Stomach (tissue), 9 donors: ENCODE measurements around the gene PLEKHG2. TPM values are rescaled to one million over a fixed set of nuclear protein-coding genes. Genes with fewer than 3 reads are reported as not detected.
A peak's percentile ranks its signal among the peaks of the same experiment; 100 is the strongest.

Source experiments
- DNase-seq, 2 donors: peaks; one replicate each; pipeline versions ENCODE4 v3.0.0 to v3.0.0-alpha.2; 2013 to 2019
- H3K27ac ChIP-seq, 5 donors: fragments of 200-600 bp in 4 of 5; sonication (generic) in 4 of 5; one replicate each; pipeline ENCODE4 v1.5.1; 2013 to 2019; ENCODE audit warnings: mild to moderate bottlenecking in 1 of 5, moderate library complexity in 1 of 5
- H3K27me3 ChIP-seq, 3 donors: fragments of 200-600 bp; sonication (generic); one replicate each; pipeline ENCODE4 v1.5.1; 2017 to 2019; ENCODE audit warnings: mixed run types in 1 of 3
- H3K36me3 ChIP-seq, 4 donors: fragments of 200-600 bp; sonication (generic); 1 replicate in 3 of 4; 2 replicates in 1 of 4; pipeline ENCODE4 v1.5.1; 2016 to 2019
- H3K4me1 ChIP-seq, 4 donors: fragments of 200-600 bp; sonication (generic); one replicate each; pipeline ENCODE4 v1.5.1; 2016 to 2019
- H3K4me3 ChIP-seq, 4 donors: fragments of 200-600 bp; sonication (generic) in 3 of 4; one replicate each; pipeline ENCODE4 v1.5.1; 2016 to 2019; ENCODE audit warnings: mild to moderate bottlenecking in 1 of 4
- H3K9me3 ChIP-seq, 4 donors: fragments of 200-600 bp; sonication (generic); one replicate each; pipeline ENCODE4 v1.5.1; 2016 to 2019
- CTCF ChIP-seq, 7 experiments: fragments of 450-650 bp in 4 of 7; fragments of 200-600 bp in 3 of 7; sonication (generic) in 3 of 7; IDR thresholded peaks; one replicate each; pipeline ENCODE4 v1.5.1; 2016 to 2019; ENCODE audit warnings: antibody characterized with exemption in 7 of 7, control low read depth in 2 of 7, mild to moderate bottlenecking in 1 of 7
- EP300 ChIP-seq: sonication (generic); formaldehyde crosslinking; IDR thresholded peaks from one replicate; pipeline ENCODE4 v1.6.1; 2017; ENCODE audit warnings: antibody characterized with exemption
- POLR2A ChIP-seq, 4 donors: fragments of 450-650 bp; IDR thresholded peaks; one replicate each; pipeline ENCODE4 v1.6.1; 2016; ENCODE audit warnings: antibody characterized with exemption in 4 of 4, control low read depth in 2 of 4, mild to moderate bottlenecking in 1 of 4, moderate library complexity in 1 of 4
- POLR2AphosphoS5 ChIP-seq, 3 donors: sonication (generic); formaldehyde crosslinking; IDR thresholded peaks; one replicate each; pipeline ENCODE4 v1.6.1; 2016; ENCODE audit warnings: antibody characterized with exemption in 3 of 3
- WGBS, 5 donors: extraction: QIAGEN DNeasy Blood & Tissue Kit in 3 of 5; methylation state at CpG; one replicate each; pipeline versions ENCODE4 v1.1.5 to v1.1.7; 2013 to 2018; 5-methylcytosine and 5-hydroxymethylcytosine counted together
- intact Hi-C: fragments of 100-400 bp; cut with DNase I; formaldehyde crosslinking; loops from one replicate; pipeline ENCODE4 v1.15.1; 2023; ENCODE audit warnings: low total_unique reads
- polyA plus RNA-seq, 3 donors: library from polyadenylated mRNA; stranded (reverse); fragments of 200-250 nt; gene quantifications; one replicate each; pipeline ENCODE4 v1.2.3, GENCODE V29; 2013
- small RNA-seq, 4 donors: library from RNA; depleted of rRNA; stranded (forward); fragments of <200 nt; gene quantifications; one replicate each; pipeline ENCODE3, GENCODE V24; 2016
- total RNA-seq, 5 donors: library from RNA; depleted of rRNA; stranded (reverse); fragments of >200 nt; gene quantifications; one replicate each; pipeline versions ENCODE4 v1.1.0 to v1.2.3, GENCODE V29; 2014 to 2016
- donor health status: healthy with polysubstance abuse.
- donor health status: Bipolar disorder and iron deficiency.
- donor health status: healthy.

PLEKHG2 gene
- total and polyA plus RNA-seq, 8 donors = 1.4 to 20.2 (median 7.2) TPM

GRCh38 chr19:39473443-39473960 is 61.0 kb downstream of the PLEKHG2 start:
- Histone ChIP-seq H3K27me3 (no peaks in the 10 kb centered on the region), H3K4me1 (peaks cover 0 to 5% (median 0%) of the 10 kb centered on the region in 4 donors), H3K36me3 (peaks cover 73 to 92% (median 87%) of the 10 kb centered on the region in 4 donors), H3K9me3 (no peaks in the 10 kb centered on the region), H3K27ac (peak overlapping the region in 1 of 5 donors; percentile 13), H3K4me3 (no peak overlapping the region)
- TF ChIP-seq POLR2AphosphoS5 (IDR thresholded peaks at IDR 0.05) = no peak
- no peak for TF ChIP-seq CTCF (IDR thresholded peaks at IDR 0.05)
- TF ChIP-seq POLR2A (IDR thresholded peaks at IDR 0.05) = no peak
- no peak for TF ChIP-seq EP300
- 77 to 89% (median 82%) methylated on average over 9 to 11 of the region's 11 CpGs for WGBS, 5 donors
- intact Hi-C loops = loop anchor here (10.0 kb wide), 1 partner anchor 61 kb away; the partner anchor contains the start of gene EID2B
- DNase-seq = no peak

GRCh38 chr19:39474139-39474620 is 61.7 kb downstream of the PLEKHG2 start:
- peak; percentile 52 to 80 for DNase-seq
- Histone ChIP-seq H3K36me3 (peaks cover 67 to 86% (median 80%) of the 10 kb centered on the region in 4 donors), H3K4me3 (no peak overlapping the region), H3K27me3 (no peaks in the 10 kb centered on the region), H3K4me1 (peaks cover 0 to 5% (median 0%) of the 10 kb centered on the region in 4 donors), H3K27ac (peak overlapping the region in 1 of 5 donors; percentile 13), H3K9me3 (no peaks in the 10 kb centered on the region)
- WGBS, 5 donors = 48 to 51% (median 51%) methylated on average over 7 to 9 of the region's 9 CpGs
- peak in 5 of 7 experiments; percentile 52 to 79 (median 76) for TF ChIP-seq CTCF (IDR thresholded peaks at IDR 0.05)
- no peak for TF ChIP-seq EP300
- intact Hi-C loops = loop anchor here (10.0 kb wide), 1 partner anchor 61 kb away; the partner anchor contains the start of gene EID2B

DNA sequence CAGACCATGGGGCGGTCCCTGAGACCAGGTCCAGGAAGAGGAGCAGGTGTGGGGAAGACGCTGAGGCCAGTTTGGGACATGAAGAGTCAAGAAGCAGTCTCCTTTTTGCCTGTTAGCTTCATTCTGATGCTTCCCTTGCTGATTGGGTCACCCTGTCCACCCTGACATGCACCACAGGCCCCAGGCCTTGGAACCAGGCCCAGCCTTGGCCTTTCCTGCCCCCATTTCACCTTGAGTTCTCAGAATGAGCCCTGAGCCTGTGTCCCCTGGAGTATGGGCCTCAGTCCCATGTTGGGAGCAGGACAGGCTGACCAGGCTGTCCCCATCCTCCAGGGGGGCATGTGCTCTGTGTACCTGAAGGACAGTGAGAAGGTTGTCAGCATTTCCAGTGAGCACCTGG is 63.3 kb downstream of the PLEKHG2 start:
- 87 to 100% (median 96%) methylated on average over 2 of the region's 2 CpGs for WGBS, 5 donors
- intact Hi-C loops = loop anchor here (10.0 kb wide), 1 partner anchor 59 kb away; the partner anchor contains the start of gene EID2B
- Histone ChIP-seq H3K27ac (no peak overlapping the region), H3K9me3 (no peaks in the 10 kb centered on the region), H3K27me3 (no peaks in the 10 kb centered on the region), H3K4me1 (peaks cover 6 to 10% (median 9%) of the 10 kb centered on the region in 4 donors), H3K36me3 (peaks cover 51 to 70% (median 65%) of the 10 kb centered on the region in 4 donors), H3K4me3 (no peak overlapping the region)
- TF ChIP-seq CTCF (IDR thresholded peaks at IDR 0.05) = no peak
- no peak for TF ChIP-seq EP300
- DNase-seq = no peak

Small RNA genes within 50 kb of the gene (small RNA-seq; reads per million reads assigned to genes)
- gene MIR4530 (0 reads per million in 4 donors), gene RN7SL566P (0 reads per million in 4 donors)

Other genes with a start within 250 kb of the PLEKHG2 start
- gene NCCRP1, start 215.7 kb upstream of the PLEKHG2 start, total RNA-seq = not detected
- gene NCCRP1, start 215.7 kb upstream of the PLEKHG2 start, polyA plus RNA-seq = 10 to 100 TPM in 1 of 3 donors, under 1 TPM in 1, not detected in 1; 0.37 to 40.6 TPM
- not detected for gene SYCN, start 208.4 kb upstream of the PLEKHG2 start, total RNA-seq
- 1 to 10 TPM in 1 of 3 donors, under 1 TPM in 1, not detected in 1; 0.65 to 1.9 TPM for gene SYCN, start 208.4 kb upstream of the PLEKHG2 start, polyA plus RNA-seq
- gene IFNL3, start 167.7 kb upstream of the PLEKHG2 start, total RNA-seq = not detected
- not detected for gene IFNL3, start 167.7 kb upstream of the PLEKHG2 start, polyA plus RNA-seq
- gene IFNL4, start 163.8 kb upstream of the PLEKHG2 start, total RNA-seq = not detected
- not detected for gene IFNL4, start 163.8 kb upstream of the PLEKHG2 start, polyA plus RNA-seq
- not detected for gene IFNL2, start 144.3 kb upstream of the PLEKHG2 start, total RNA-seq
- not detected for gene IFNL2, start 144.3 kb upstream of the PLEKHG2 start, polyA plus RNA-seq
- not detected for gene IFNL1, start 116.3 kb upstream of the PLEKHG2 start, total RNA-seq
- not detected for gene IFNL1, start 116.3 kb upstream of the PLEKHG2 start, polyA plus RNA-seq
- gene LRFN1, start 91.8 kb upstream of the PLEKHG2 start, total RNA-seq = 1 to 10 TPM in 1 of 5 donors, under 1 TPM in 3, not detected in 1; 0.18 to 2.3 (median 0.29) TPM
- 1 to 10 TPM in 1 of 3 donors, under 1 TPM in 2; 0.31 to 1.2 (median 0.80) TPM for gene LRFN1, start 91.8 kb upstream of the PLEKHG2 start, polyA plus RNA-seq
- 10 to 100 TPM in 2 of 5 donors, not detected in 3; 12.9 to 18.2 TPM for gene GMFG, start 76.6 kb upstream of the PLEKHG2 start, total RNA-seq
- gene GMFG, start 76.6 kb upstream of the PLEKHG2 start, polyA plus RNA-seq = 10 to 100 TPM; 31.6 to 69.8 (median 56.0) TPM
- gene SAMD4B, start 70.2 kb upstream of the PLEKHG2 start, total RNA-seq = 100 to 1,000 TPM in 2 of 5 donors, 10 to 100 TPM in 3; 52.1 to 136 (median 63.4) TPM
- 10 to 100 TPM; 49.9 to 76.9 (median 69.0) TPM for gene SAMD4B, start 70.2 kb upstream of the PLEKHG2 start, polyA plus RNA-seq
- gene PAF1, start 21.6 kb upstream of the PLEKHG2 start, total RNA-seq = 10 to 100 TPM in 3 of 5 donors, 1 to 10 TPM in 2; 7.0 to 77.2 (median 21.4) TPM
- 10 to 100 TPM; 31.7 to 49.0 (median 32.2) TPM for gene PAF1, start 21.6 kb upstream of the PLEKHG2 start, polyA plus RNA-seq
- 10 to 100 TPM in 4 of 5 donors, 1 to 10 TPM in 1; 6.4 to 91.0 (median 23.0) TPM for gene MED29, start 21.3 kb upstream of the PLEKHG2 start, total RNA-seq
- 10 to 100 TPM; 20.4 to 22.1 (median 20.5) TPM for gene MED29, start 21.3 kb upstream of the PLEKHG2 start, polyA plus RNA-seq
- gene ZFP36, start 5.8 kb upstream of the PLEKHG2 start, total RNA-seq = 1,000 to 10,000 TPM in 1 of 5 donors, 100 to 1,000 TPM in 3, 10 to 100 TPM in 1; 26.1 to 1,667 (median 340) TPM
- gene ZFP36, start 5.8 kb upstream of the PLEKHG2 start, polyA plus RNA-seq = 100 to 1,000 TPM; 127 to 150 (median 136) TPM
- gene RPS16, start 23.3 kb downstream of the PLEKHG2 start, total RNA-seq = 1,000 to 10,000 TPM in 3 of 5 donors, 100 to 1,000 TPM in 1, 10 to 100 TPM in 1; 69.0 to 2,451 (median 1,419) TPM
- 1,000 to 10,000 TPM; 3,264 to 4,294 (median 3,586) TPM for gene RPS16, start 23.3 kb downstream of the PLEKHG2 start, polyA plus RNA-seq
- gene SUPT5H, start 32.9 kb downstream of the PLEKHG2 start, total RNA-seq = 100 to 1,000 TPM in 3 of 5 donors, 10 to 100 TPM in 2; 61.7 to 127 (median 101) TPM
- 100 to 1,000 TPM in 2 of 3 donors, 10 to 100 TPM in 1; 97.2 to 121 (median 118) TPM for gene SUPT5H, start 32.9 kb downstream of the PLEKHG2 start, polyA plus RNA-seq
- 100 to 1,000 TPM in 1 of 5 donors, 10 to 100 TPM in 4; 35.0 to 106 (median 56.2) TPM for gene TIMM50, start 68.2 kb downstream of the PLEKHG2 start, total RNA-seq
- gene TIMM50, start 68.2 kb downstream of the PLEKHG2 start, polyA plus RNA-seq = 10 to 100 TPM; 36.5 to 51.2 (median 49.7) TPM
- gene DLL3, start 86.3 kb downstream of the PLEKHG2 start, total RNA-seq = not detected
- under 1 TPM in 1 of 3 donors, not detected in 2; 0.08 TPM for gene DLL3, start 86.3 kb downstream of the PLEKHG2 start, polyA plus RNA-seq
- not detected for gene SELENOV, start 102.5 kb downstream of the PLEKHG2 start, total RNA-seq
- gene SELENOV, start 102.5 kb downstream of the PLEKHG2 start, polyA plus RNA-seq = not detected
- gene EID2B, start 120.2 kb downstream of the PLEKHG2 start, total RNA-seq = 1 to 10 TPM in 3 of 5 donors, under 1 TPM in 1, not detected in 1; 0.58 to 5.7 (median 1.9) TPM
- 1 to 10 TPM; 1.2 to 1.9 (median 1.2) TPM for gene EID2B, start 120.2 kb downstream of the PLEKHG2 start, polyA plus RNA-seq
- 10 to 100 TPM in 1 of 5 donors, 1 to 10 TPM in 3, not detected in 1; 4.3 to 56.5 (median 6.1) TPM for gene EID2, start 127.5 kb downstream of the PLEKHG2 start, total RNA-seq
- gene EID2, start 127.5 kb downstream of the PLEKHG2 start, polyA plus RNA-seq = 10 to 100 TPM in 2 of 3 donors, 1 to 10 TPM in 1; 8.7 to 12.5 (median 10.2) TPM
- not detected for gene LGALS13, start 189.9 kb downstream of the PLEKHG2 start, total RNA-seq
- gene LGALS13, start 189.9 kb downstream of the PLEKHG2 start, polyA plus RNA-seq = not detected
- gene LGALS16, start 243.2 kb downstream of the PLEKHG2 start, total RNA-seq = not detected
- not detected for gene LGALS16, start 243.2 kb downstream of the PLEKHG2 start, polyA plus RNA-seq